Calu3 (cell line): ENCODE results near the gene COP1. TPM values are rescaled to one million over a fixed set of nuclear protein-coding genes. Genes with fewer than 3 reads are reported as not detected.

Experiments used
- BruUV-seq: library from RNA; stranded (reverse); fragments of 400-500 nt; replicated peaks from 2 replicates; lab custom pipeline; 2021; lab: Mats Ljungman, UMichigan
- CTCF ChIA-PET: fragments of 300-600 bp; sonication (Branson Sonifier 250); formaldehyde crosslinking; loops from one replicate; lab custom pipeline; 2022; ENCODE audit warnings: antibody characterized with exemption; lab: Charles Lee
- DNase-seq: peaks from one replicate; pipeline ENCODE4 v3.0.0; 2022
- H3K27ac Mint-ChIP-seq: one replicate; pipeline ENCODE4 v1.8.0; 2022; ENCODE audit warnings: mixed read lengths; ENCODE audit not compliant: unreplicated experiment
- H3K27me3 Mint-ChIP-seq: one replicate; pipeline ENCODE4 v1.8.0; 2022; ENCODE audit warnings: mixed read lengths; ENCODE audit not compliant: unreplicated experiment
- H3K36me3 Mint-ChIP-seq: one replicate; pipeline ENCODE4 v1.8.0; 2022; ENCODE audit warnings: mild to moderate bottlenecking, moderate library complexity, mixed read lengths; ENCODE audit not compliant: insufficient read depth, unreplicated experiment
- H3K4me1 Mint-ChIP-seq: one replicate; pipeline ENCODE4 v1.8.0; 2022; ENCODE audit warnings: mild to moderate bottlenecking, low read depth, mixed read lengths; ENCODE audit not compliant: unreplicated experiment
- H3K4me3 Mint-ChIP-seq: one replicate; pipeline ENCODE4 v1.8.0; 2022; ENCODE audit warnings: mild to moderate bottlenecking, low read depth, moderate library complexity, mixed read lengths; ENCODE audit not compliant: unreplicated experiment
- H3K9me3 Mint-ChIP-seq: one replicate; pipeline ENCODE4 v1.8.0; 2022; ENCODE audit warnings: low read depth, mixed read lengths; ENCODE audit not compliant: unreplicated experiment
- CTCF ChIP-seq: fragments of 200-600 bp; IDR thresholded peaks from one replicate; pipeline ENCODE4 v1.8.0; 2022; ENCODE audit warnings: antibody characterized with exemption; ENCODE audit not compliant: unreplicated experiment
- intact Hi-C: fragments of 100-400 bp; cut with micrococcal nuclease; formaldehyde crosslinking; loops from one replicate; pipeline ENCODE4 v1.10.0; 2022; ENCODE audit not compliant: unreplicated experiment
- total RNA-seq: library from RNA; stranded (reverse); gene quantifications from 2 replicates; pipeline ENCODE4 v1.2.3, GENCODE V29; 2022

COP1 gene
- total RNA-seq, 1 experiment from 2014 or later = 45.5 TPM

GRCh38 chr1:175951627-175952026 lies 255.5 kb downstream of the COP1 start:
- H3K36me3 Mint-ChIP-seq = peaks cover 17% of the 10 kb centered on the region
- H3K27ac Mint-ChIP-seq = no peak overlapping the region
- intact Hi-C loops = no loop called here
- CTCF ChIA-PET = no interaction called here
- no peaks in the 10 kb centered on the region for H3K27me3 Mint-ChIP-seq
- no TSS peak for BruUV-seq
- H3K4me3 Mint-ChIP-seq = no peak overlapping the region
- H3K4me1 Mint-ChIP-seq = no peaks in the 10 kb centered on the region
- peaks cover 6% of the 10 kb centered on the region for H3K9me3 Mint-ChIP-seq
- no peak for TF ChIP-seq CTCF
- no peak for DNase-seq

GRCh38 chr1:175947771-175948170 lies 259.3 kb downstream of the COP1 start:
- DNase-seq = no peak
- intact Hi-C loops = no loop called here
- Mint-ChIP-seq H3K4me3 (no peak overlapping the region), H3K27me3 (no peaks in the 10 kb centered on the region), H3K36me3 (peaks cover 17% of the 10 kb centered on the region), H3K4me1 (no peaks in the 10 kb centered on the region), H3K27ac (no peak overlapping the region), H3K9me3 (peaks cover 6% of the 10 kb centered on the region)
- TF ChIP-seq CTCF = no peak
- no TSS peak for BruUV-seq
- CTCF ChIA-PET = interaction anchor here (0.6 kb wide), 1 partner anchor 517 kb away, joined by 4 read pairs; no protein-coding TSS in a partner anchor

DNA sequence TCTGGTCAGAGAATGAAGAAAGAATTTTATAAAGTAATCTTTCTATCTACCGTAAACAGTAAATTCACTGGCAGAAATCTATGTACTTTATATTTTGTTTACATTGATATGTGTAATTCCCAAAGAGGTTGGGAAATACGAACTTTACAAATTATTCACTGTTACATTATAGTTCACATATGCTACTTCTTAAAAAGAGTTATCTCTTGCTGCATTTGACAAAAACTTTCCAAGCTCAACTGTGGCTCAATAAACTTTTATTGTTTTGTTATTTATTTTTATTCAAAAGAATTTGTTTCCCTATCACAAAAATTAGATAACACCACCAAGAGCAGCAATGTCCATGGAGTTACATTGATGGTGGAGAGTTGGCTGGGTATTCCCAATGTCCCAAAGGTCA lies 262.5 kb downstream of the COP1 start:
- Mint-ChIP-seq H3K4me3 (no peak overlapping the region), H3K4me1 (no peaks in the 10 kb centered on the region), H3K27me3 (no peaks in the 10 kb centered on the region), H3K27ac (no peak overlapping the region), H3K36me3 (peaks cover 11% of the 10 kb centered on the region), H3K9me3 (no peaks in the 10 kb centered on the region)
- TF ChIP-seq CTCF = no peak
- no peak for DNase-seq
- intact Hi-C loops = no loop called here
- no TSS peak for BruUV-seq
- CTCF ChIA-PET = no interaction called here

- CTCF ChIA-PET = no interaction called here
- no TSS peak for BruUV-seq
- H3K27me3 Mint-ChIP-seq = no peaks in the 10 kb centered on the region
- intact Hi-C loops = no loop called here
- no peaks in the 10 kb centered on the region for H3K9me3 Mint-ChIP-seq
- no peaks in the 10 kb centered on the region for H3K36me3 Mint-ChIP-seq
- DNase-seq = no peak
- no peaks in the 10 kb centered on the region for H3K4me1 Mint-ChIP-seq
- no peak overlapping the region for H3K27ac Mint-ChIP-seq
- no peak for TF ChIP-seq CTCF
- no peak overlapping the region for H3K4me3 Mint-ChIP-seq
Observed at GRCh38 chr1:175941164-175941563, 265.9 kb downstream of the COP1 start.
